NCI-H748 (cell line): Measurements from ENCODE around the gene FGGY.
"Not testable (repeated sequence)": the region's sequence is repeated elsewhere in the genome, so short reads cannot be mapped to it uniquely, and the experiment has no call there.

Source experiments
- DNase-seq: peaks from one replicate; lab custom pipeline; 2025; ENCODE audit not compliant: unreplicated experiment; lab: John Stamatoyannopoulos, UW

Gene FGGY

DNA sequence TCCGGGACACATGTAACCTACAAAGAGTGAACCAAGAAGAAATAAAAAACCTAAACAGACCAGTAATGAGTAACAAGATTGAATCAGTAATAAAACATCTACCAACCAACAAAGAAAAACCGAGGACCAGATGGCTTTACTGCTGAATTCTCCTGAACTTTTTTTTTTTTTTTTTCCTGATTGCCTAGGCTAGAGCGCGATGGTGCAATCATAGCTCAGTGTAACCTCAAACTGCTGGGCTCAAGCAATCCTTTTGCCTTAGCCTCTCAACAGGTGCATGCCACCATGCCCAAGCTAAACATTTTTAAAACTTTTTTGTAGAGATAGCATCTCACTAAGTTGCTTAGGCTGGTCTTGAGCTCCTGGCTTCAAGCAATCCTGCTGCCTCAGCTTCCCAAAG lies 11.2 kb upstream of the FGGY start:
- no peak for DNase-seq

DNA sequence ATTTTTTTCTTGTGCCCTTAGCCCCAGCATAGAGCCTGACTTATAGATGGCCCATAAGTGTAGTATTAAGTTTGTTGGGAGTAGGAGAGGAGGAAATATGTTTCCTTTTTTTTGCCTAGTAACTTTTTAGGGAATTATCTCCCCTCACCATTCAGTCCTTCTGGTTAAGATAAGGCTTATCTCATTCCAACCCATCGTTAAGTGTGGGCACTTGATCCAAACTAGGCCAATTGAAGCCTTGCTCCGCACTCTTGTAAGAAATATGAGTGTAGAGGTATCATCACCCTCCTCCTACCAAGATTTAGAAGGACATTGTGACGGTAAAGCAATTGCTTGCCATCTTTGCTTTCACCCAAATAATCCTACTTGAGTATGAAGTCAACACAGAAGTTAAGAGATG lies 8.8 kb upstream of the FGGY start:
- DNase-seq = no peak

DNA sequence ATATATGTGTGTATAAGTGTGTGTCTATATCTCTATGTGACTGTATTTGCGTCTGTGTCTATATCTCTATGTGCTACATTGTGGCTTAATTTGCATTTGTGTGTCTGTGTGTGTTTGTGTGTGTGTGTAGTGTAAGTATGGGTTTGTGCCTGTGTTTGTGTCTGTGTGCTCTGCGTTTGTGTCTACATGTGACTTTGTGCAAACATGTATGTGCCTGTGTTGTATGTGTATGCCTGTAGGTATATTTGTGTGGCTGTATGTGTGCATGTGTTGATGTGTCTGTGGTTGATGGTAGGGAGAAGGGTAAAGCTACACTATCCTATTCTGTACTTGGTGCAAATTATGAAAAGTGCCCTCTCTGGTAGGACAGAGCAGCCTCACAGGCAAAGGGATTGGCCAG lies 7.3 kb upstream of the FGGY start:
- DNase-seq = no peak

DNA sequence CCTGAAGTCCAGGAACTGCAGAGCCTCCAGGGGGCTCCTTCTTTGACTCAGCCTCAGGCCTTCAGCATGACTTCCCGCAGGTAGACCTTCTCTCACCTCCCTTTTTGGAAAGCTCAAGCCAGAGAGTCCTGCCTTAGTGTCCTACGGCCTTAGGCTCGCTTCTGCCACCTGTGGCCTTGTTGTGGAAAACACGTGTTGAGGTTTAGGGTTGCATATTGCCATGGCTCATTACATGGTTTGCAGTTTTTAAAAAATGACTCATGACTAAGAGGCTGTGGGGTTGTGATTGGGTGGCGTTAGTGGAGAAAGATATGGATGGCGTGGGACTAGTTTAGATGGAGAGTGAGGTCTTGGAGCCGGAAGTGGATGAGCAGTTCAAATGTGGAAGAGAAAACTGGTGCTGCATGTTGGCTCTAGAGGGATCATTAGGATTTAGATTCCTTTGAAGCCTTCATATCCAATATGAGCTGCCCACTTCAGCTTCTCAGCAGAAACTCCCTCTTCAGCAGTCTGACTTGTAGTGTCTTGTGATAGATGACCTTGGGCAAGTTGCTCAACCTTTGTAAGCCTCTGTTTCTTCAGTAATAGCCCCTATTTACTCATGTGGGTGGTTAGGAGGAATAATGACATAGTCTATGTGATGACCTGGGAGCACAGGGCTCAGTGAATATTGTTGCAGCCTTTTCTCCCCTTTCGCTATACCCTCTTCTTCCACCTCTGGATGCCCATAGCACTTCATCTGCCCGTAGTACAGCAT lies 6.5 kb upstream of the FGGY start:
- DNase-seq = peak; percentile 69

DNA sequence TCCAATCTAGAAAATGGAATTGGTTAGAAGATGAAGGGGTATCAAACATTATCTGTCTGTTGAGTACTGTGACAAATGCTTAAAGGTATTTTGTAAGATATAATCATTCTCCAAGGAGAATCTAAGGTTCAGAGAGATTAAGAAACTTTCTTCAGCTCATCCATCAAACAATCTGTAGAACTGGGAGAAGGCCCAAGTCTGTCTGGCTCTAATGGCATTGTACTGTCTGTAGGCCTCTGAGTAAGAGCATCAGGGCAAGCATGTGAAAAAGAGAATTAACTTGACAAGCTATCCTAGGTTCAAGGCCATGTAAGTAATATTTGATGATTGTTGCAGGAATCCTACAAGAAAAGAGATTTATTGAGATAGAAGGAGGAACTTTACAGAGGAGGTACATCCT lies 5.3 kb upstream of the FGGY start:
- no peak for DNase-seq

DNA sequence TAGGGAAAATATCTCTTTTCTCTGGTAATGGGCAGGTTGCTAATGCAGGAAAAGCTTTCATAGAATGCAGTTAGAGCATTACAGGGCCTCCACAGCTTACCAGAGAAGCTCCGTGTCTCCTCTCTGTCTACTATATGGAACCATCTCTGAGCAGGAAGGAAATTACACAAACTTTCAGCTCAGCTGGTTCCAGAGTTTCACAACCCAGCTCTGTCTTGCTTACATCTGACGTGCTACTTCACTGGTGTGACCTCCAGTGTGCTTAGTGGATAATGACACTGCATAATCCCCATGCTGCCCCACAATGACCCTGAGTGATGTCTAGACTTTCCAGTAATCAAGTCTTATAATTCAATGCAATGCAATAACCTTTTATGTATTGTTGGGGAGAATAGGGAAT lies 4.3 kb upstream of the FGGY start:
- DNase-seq = no peak

DNA sequence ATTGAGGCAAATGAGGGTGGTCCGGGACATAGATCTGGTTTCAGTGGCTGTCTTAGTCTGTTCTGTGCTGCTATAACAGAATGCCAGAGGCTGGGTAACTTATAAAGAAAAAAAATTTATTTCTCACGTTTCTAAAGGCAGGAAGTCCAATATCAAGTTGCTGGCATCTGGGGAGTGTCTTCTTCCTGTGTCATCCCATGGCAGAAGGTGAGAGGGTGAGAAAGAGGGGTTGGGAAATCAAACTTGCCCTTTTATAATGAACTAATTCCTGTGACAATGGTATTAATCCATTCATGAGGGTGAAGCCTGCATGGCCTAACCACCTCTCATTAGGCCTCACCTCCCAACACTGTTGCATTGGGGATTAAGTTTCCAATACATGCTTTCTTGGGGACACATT lies 3.7 kb upstream of the FGGY start:
- no peak for DNase-seq

DNA sequence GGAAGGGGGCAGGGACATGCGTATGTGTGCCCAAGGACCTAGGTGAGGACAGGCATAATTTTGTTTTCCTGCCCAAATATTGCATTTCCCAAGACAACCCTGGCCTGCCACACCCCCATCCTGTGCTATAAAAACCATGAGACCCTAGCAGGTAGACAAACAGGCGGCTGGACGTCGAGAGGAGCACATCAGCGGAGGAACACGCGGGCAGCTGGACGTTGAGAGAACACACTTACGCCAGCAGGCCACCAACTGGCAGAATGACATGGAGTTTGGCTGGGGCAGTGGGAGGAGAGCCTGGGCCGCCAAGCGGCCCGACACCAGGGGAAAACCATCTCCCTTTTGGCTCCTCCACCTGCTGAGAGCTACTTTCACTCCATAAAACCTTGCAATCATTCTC lies 3.0 kb upstream of the FGGY start:
- DNase-seq = no peak

DNA sequence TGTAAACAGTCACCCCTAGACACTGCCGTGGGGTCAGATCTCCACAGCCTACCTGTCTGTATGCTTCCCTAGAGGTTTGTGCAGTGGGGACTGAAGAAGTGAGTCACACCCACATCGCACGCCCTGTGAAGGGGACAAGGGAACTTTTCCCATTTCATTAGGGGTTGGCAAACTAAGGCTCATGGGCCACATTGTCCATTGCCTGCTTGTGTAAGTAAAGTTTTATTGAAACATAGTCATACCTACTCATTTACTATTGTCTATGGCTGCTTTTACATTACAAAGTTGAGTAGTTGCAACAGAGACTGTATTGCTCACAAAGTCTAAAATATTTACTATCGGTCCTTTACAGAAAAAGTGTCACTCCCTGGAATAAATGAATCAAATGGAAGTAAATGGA lies 2.5 kb upstream of the FGGY start:
- no peak for DNase-seq

DNA sequence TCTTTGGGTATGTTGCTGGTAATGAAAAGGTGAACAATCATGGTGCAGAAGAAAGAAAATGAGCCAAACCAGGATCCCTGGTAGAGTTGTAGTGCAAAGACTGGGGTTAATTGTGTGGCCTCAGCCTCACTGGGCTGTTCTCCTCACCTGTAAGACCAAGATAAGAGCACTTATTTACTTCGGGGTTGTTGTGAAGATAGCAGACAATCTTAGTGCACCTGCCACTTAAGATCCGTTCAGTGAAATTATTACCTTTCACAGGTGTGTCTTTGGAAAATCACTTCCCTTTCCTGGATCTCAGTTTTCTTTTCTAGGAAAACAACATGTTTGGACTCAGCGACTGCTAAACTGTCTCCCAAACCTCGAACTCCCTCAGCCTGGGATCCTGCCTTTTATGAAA lies 1.3 kb upstream of the FGGY start:
- DNase-seq = peak; percentile 30

DNA sequence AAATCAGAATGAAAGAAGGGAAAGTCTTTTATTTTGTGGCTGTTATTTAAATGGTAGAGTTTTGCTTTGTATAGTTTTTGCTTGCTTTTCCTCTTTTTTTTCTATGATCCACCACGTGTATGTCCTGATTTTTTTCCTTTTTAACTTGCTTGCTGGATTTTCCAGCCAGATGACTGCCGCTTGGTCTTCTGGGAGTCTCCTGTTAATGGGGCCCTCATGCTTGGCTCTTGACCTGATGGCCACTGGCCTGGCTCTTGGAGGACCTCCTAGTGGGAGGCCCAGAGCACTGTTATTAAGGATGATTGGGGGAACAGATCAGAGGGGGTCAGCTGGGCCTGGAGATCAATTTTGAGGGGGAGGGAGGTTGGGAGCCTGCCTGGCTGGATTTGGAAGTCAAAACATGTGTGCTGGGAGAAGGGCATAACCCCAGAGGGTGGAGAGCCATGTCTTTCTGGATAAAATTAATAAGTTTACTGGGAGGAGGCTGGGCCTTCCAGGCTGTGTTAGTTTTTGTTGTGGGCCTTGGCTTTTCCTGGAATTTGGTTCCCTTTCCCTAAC lies 1.2 kb downstream of the FGGY start:
- DNase-seq = no peak

DNA sequence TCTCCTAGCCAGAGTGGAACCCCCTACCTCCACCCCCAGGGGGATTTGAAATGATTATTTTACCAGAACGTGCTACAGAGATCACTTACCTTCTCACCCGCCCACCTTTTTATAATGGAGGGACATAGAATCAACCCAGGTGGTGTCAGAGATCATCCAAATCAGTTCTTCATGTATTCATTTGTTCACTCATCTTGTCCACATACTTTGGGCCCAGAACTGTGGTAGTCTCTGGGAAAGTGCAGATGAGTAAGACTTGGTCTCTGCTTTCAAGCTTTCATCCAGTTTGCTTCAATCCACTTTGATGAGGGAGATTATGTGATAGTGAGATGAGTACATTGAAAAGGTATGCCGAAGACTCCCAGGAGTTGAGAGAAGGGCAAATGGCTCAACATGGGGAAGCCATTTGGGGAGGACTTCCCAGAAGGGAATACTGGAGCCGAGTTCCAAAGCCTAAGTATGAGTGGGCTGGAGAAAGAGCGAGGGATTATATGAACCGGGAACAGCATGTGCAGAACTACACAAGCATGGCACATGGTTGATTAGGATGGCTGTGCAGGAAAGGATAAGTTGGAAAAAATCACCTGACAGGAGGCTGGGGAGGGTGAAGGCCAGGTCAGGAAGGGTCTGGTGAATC lies 1.9 kb downstream of the FGGY start:
- no peak for DNase-seq

DNA sequence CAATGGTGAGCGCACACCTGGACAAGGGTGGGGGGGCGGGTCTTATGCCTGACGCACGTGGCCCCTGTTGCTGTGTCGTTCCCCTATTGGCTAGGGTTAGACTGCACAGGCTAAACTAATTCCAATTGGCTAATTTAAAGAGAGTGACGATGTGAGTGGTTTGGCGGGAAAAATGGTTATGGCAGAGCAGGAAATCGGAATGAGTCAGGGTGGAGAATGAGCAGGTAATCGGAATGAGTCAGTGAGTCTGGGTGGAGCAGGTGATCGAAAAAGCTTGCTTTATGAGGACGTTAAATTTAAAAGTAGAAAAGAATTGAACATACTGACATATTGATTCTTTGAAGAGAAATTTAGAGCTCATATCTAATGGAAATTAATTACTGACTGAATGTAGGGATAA lies 2.8 kb downstream of the FGGY start:
- not testable (repeated sequence) for DNase-seq

DNA sequence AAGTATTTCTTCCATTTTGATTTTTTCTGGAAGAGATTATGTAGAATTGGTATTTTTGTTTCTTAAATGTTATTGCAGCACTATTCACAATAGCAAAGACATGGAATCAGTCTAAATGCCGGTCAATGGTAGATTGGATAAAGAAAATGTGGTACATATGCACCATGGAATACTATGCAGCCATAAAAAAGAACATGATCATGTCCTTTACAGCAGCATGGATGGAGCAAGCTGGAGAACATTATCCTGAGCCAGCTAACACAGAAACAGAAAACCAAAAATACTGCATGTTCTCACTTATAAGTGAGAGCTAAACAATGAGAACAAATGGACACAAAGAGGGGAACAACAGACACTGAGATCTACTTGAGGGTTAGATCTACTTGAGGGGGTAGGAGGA lies 5.4 kb downstream of the FGGY start:
- DNase-seq = no peak

DNA sequence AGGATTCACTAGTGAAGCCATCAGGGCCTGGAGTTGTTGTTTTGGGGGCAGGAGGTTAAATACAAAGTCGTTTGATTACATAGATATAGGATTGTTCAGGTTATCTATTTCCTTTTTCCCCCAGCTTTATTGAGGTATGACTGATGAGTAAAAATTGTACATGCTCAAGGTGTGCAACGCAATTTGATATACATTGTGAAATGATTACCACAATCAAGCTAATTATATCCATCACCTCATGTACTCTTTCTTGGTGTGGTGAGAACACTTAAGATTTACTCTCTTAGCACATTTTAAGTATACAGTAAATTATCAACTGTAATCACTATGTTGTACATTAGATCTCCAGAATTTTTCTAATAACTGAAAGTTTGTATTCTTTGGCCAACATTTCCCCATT lies 6.0 kb downstream of the FGGY start:
- DNase-seq = no peak

DNA sequence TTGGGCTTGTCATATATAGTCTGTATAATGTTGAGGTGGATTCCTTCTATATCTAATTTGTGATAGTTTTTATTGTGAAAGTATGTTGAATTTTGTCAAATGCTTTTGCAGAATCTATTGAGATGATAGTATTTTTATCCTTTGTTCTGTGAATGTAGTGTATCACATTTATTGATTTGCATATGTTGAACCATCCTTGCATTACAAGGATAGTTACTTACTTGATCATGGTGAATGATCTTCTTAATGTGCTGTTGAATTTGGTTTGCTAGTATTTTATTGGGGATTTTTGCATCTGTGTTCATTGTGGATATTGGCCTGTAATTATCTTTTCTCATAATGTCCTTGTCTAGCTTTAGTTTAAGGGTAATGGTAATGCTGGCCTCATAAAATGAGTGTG lies 8.3 kb downstream of the FGGY start:
- peak; percentile 3 for DNase-seq

DNA sequence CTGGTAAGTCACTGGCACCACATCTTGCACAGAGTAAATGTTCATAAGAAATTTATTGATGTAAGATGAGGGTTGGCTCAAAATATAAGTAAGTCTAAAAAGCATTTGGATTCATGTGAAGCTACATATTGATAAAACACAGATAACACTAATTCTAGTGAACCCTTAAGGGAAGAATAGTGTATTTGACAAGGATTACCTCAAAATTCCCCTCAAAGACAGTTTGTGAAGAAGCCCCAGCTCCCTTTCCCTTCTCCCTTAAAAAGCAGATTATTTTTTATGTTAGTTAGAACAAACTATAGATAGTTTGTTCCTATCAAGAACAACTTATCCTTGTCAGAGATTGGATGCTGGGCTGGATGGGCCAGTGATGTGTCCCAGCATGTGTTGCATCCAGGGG lies 10.7 kb downstream of the FGGY start:
- no peak for DNase-seq

DNA sequence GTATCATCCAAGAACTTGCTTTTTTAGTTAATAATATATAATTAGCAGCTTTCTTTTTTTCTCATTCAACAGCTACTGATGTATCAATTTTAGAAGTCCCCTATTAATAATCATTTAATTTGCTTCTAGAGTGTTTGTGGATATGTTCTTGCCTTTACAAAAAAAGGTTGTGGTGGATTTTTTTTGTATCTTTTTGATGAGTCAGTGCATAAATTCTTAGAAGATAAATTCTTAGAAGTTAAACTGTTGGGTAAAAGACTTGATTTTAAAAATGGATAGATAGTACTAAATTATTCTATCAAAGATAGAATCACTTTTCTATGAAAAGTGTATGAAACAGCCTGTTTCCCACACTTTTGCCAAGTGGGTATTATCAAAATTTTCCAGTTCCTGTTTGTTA lies 11.9 kb downstream of the FGGY start:
- DNase-seq = no peak

DNA sequence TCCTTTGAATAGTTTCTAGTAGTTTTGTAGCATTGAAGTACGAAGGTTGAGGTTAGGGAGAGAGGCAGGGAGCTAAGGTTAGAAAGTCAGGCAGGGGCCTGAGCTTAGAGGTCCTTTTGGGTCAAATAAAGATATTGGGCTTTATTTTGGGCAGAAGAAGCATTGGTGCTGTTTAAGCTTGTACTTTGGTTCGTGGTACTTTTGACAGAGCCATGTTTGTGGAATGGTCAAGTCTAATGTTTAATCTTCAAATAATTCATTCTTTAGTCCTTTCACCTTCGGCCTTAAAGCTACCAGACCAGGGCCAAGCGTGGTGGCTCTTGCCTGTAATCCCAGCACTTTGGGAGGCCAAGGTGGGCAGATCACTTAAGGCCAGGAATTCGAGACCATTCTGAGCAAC lies 12.5 kb downstream of the FGGY start:
- no peak for DNase-seq

DNA sequence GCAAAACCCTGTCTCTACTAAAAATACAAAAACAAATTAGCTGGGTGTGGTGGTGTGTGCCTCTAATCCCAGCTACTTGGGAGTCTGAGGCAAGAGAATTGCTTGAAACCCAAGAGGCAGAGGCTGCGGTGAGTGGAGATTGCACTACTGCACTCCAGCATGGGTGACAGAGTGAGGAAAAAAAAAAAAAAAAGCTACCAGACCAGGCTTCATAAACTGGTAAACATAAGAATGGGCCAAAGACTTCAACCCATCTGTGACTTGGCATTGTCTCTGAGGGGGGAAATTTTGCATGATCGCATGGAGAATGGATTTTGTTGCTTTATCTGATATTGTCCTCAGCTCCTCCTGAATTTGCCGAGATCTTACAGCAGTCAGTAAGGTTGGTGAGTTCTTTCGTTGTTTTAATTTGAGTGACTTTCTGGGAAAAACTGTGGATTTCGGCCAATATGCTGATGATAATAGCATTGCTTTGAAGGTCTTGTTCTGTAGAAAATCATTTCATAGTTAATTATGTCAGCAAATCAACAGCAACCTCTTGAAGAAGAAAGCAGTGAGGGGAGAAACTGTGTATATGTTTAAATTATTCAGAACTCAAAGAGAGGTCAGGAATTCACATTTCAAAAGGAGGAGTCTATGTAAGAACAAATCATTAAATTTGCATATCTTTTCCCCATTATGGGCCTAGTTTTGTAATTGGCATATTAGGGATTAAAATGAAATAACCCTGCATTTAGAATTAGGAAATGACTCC lies 13.1 kb downstream of the FGGY start:
- DNase-seq = no peak

DNA sequence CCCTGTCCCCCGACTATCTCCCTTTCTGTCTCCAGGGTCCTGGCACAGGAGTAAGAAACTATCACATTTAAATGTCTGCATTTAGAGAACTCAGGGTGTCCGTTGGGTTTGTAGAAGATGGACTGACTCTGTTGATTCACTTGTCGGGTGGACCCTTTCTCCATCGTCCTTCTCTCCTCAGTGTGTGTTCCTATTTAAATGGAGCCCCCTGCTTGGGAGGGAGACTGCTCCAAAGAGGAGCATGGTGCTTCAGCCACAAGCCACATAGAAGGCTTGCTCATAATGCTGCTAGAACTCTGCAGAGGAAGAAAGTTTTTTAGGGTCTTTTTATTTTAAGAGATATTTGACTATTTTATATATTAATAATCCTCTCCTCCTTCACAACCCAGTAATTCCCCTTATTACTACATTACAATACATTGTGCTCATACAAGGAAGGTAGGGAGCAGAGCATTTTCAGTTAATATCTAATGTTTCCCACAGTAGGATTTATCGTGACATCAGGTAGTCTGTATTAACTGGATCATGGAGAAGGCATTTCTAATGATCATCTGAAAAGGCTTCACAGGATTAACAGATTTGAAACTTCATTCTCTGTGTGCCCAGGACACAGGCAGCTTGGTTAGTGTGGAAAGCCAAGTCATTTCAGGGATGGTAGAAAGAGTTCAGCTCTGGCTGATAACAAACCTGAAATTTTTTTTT lies 13.8 kb downstream of the FGGY start:
- no peak for DNase-seq
